Keratinocyte (primary cell): ENCODE measurements around the gene LTBP2. TPM values are rescaled to one million over a fixed set of nuclear protein-coding genes. Genes with fewer than 3 reads are reported as not detected.

Experiments used
- DNase-seq: peaks from one replicate; pipeline ENCODE4 v3.0.0-alpha.2; 2011; ENCODE audit warnings: low read depth, missing footprints, low spot score
- FAIRE-seq: peaks from 2 replicates; lab custom pipeline; 2011; peaks lifted over from hg19 to GRCh38; lab: Jason Lieb, UNC
- H2AFZ ChIP-seq: 2 replicates; pipeline ENCODE4 v1.6.0; 2012; ENCODE audit warnings: low read length, control low read depth, inconsistent platforms; ENCODE audit not compliant: control insufficient read depth
- H3K27ac ChIP-seq: 2 replicates; pipeline ENCODE4 v1.5.1; 2011; ENCODE audit warnings: low read length; ENCODE audit not compliant: control insufficient read depth, insufficient read depth
- H3K27me3 ChIP-seq: 3 replicates; pipeline ENCODE4 v1.6.0; 2011; ENCODE audit warnings: low read length; ENCODE audit not compliant: control insufficient read depth, insufficient read depth; ENCODE audit errors: extremely low read depth
- H3K36me3 ChIP-seq, 2 experiments: 2 replicates in 1 of 2; 3 replicates in 1 of 2; pipeline ENCODE4 v1.5.1; 2011; ENCODE audit warnings: low read length in 2 of 2, mild to moderate bottlenecking in 1 of 2; ENCODE audit not compliant: control insufficient read depth in 2 of 2, insufficient read depth in 2 of 2; ENCODE audit errors: extremely low read depth in 1 of 2
- H3K4me1 ChIP-seq: 3 replicates; pipeline ENCODE4 v1.5.1; 2011; ENCODE audit warnings: low read length; ENCODE audit not compliant: control insufficient read depth, insufficient read depth; ENCODE audit errors: extremely low read depth
- H3K4me2 ChIP-seq: 3 replicates; pipeline ENCODE4 v1.6.0; 2011; ENCODE audit warnings: low read depth, low read length; ENCODE audit not compliant: control insufficient read depth, insufficient read depth; ENCODE audit errors: extremely low read depth
- H3K4me3 ChIP-seq, 3 experiments: fragments of 200-600 bp in 1 of 3; sonication (generic) in 1 of 3; 2 replicates in 2 of 3; 3 replicates in 1 of 3; pipeline ENCODE4 v1.5.1; 2011 to 2016; ENCODE audit warnings: low read length in 3 of 3, mild to moderate bottlenecking in 3 of 3, control low read depth in 2 of 3, inconsistent platforms in 1 of 3, low read depth in 1 of 3, mixed read lengths in 1 of 3, mixed run types in 1 of 3, moderate library complexity in 1 of 3; ENCODE audit not compliant: control insufficient read depth in 2 of 3, insufficient read depth in 2 of 3; ENCODE audit errors: extremely low read depth in 1 of 3
- H3K79me2 ChIP-seq: 2 replicates; pipeline ENCODE4 v1.6.0; 2012; ENCODE audit warnings: low read length; ENCODE audit not compliant: control insufficient read depth, insufficient read depth
- H3K9ac ChIP-seq: 3 replicates; pipeline ENCODE4 v1.6.0; 2011; ENCODE audit warnings: low read length; ENCODE audit not compliant: control insufficient read depth, insufficient read depth; ENCODE audit errors: extremely low read depth
- H3K9me1 ChIP-seq: 3 replicates; pipeline ENCODE4 v1.6.0; 2011; ENCODE audit warnings: low read length; ENCODE audit not compliant: control insufficient read depth, insufficient read depth; ENCODE audit errors: extremely low read depth
- H3K9me3 ChIP-seq: 2 replicates; pipeline ENCODE4 v1.5.1; 2012; ENCODE audit warnings: low read depth, low read length; ENCODE audit not compliant: control insufficient read depth
- H4K20me1 ChIP-seq: 3 replicates; pipeline ENCODE4 v1.6.0; 2011; ENCODE audit warnings: low read length; ENCODE audit not compliant: control insufficient read depth, insufficient read depth; ENCODE audit errors: extremely low read depth
- CTCF ChIP-seq, 3 experiments: IDR thresholded peaks in 1 of 3; conservative IDR thresholded peaks in 1 of 3; optimal IDR thresholded peaks in 1 of 3; 2 replicates in 2 of 3; 3 replicates in 1 of 3; pipeline versions ENCODE3 to v1.5.1; 2011; ENCODE audit warnings: low read length in 3 of 3, mild to moderate bottlenecking in 3 of 3, moderate library complexity in 2 of 3, control low read depth in 1 of 3, inconsistent platforms in 1 of 3; ENCODE audit not compliant: insufficient read depth in 2 of 3; ENCODE audit errors: extremely low read depth in 1 of 3
- EZH2 ChIP-seq: IDR thresholded peaks from one replicate; pipeline ENCODE4 v1.6.1; 2012; ENCODE audit warnings: inconsistent platforms, mild to moderate bottlenecking, low read length, moderate library complexity
- dilution Hi-C: fragments of 300-500 bp; cut with MboI; formaldehyde crosslinking; loops from one replicate; pipeline ENCODE4 v1.7.0; 2020; ENCODE audit warnings: low sequenced_read_pairs; ENCODE audit not compliant: extremely low pct_ligation_motif_present
- polyA plus RNA-seq, 5 experiments: library from polyadenylated mRNA; depleted of rRNA in 3 of 5; stranded (reverse) in 3 of 5; stranded (forward) in 1 of 5; unstranded in 1 of 5; fragments of >200 nt; gene quantifications; 1 replicate in 1 of 5; 2 replicates in 3 of 5; 3 replicates in 1 of 5; pipeline versions ENCODE4 v1.2.1 to v1.2.3, GENCODE V29; 2011 to 2012; ENCODE audit warnings: missing spikeins in 2 of 5, low read depth in 1 of 5, low replicate concordance in 1 of 5

The LTBP2 gene
- polyA plus RNA-seq, 1 donor (not counting 4 experiments of a cell fraction or from before 2014, with no cell fraction given) = 23.9 TPM

GRCh38 chr14:74563233-74563585 lies 48.8 kb downstream of the LTBP2 start:
- dilution Hi-C loops = no loop called here
- Histone ChIP-seq H3K4me2 (peak overlapping the region; percentile 9), H3K9me3 (no peaks in the 10 kb centered on the region), H3K27me3 (no peaks in the 10 kb centered on the region), H3K36me3 (peaks cover 14% of the 10 kb centered on the region in 2 experiments), H4K20me1 (no peaks in the 10 kb centered on the region), H3K9me1 (no peaks in the 10 kb centered on the region), H3K4me3 (no peak overlapping the region), H3K27ac (no peak overlapping the region), H2AFZ (no peak overlapping the region), H3K4me1 (peaks cover 48% of the 10 kb centered on the region), H3K79me2 (peaks cover 44% of the 10 kb centered on the region), H3K9ac (no peak overlapping the region)
- TF ChIP-seq CTCF (optimal IDR thresholded peaks at IDR 0.05 in 1 of 3, IDR thresholded peaks at IDR 0.05 in 1 of 3, conservative IDR thresholded peaks at IDR 0.05 in 1 of 3; ENCODE audit: extremely low read depth in 1 of 3, insufficient read depth in 2 of 3, low read length in 3 of 3) (no peak), EZH2 (no peak)
- peak; percentile 32 for FAIRE-seq
- no peak for DNase-seq

DNA sequence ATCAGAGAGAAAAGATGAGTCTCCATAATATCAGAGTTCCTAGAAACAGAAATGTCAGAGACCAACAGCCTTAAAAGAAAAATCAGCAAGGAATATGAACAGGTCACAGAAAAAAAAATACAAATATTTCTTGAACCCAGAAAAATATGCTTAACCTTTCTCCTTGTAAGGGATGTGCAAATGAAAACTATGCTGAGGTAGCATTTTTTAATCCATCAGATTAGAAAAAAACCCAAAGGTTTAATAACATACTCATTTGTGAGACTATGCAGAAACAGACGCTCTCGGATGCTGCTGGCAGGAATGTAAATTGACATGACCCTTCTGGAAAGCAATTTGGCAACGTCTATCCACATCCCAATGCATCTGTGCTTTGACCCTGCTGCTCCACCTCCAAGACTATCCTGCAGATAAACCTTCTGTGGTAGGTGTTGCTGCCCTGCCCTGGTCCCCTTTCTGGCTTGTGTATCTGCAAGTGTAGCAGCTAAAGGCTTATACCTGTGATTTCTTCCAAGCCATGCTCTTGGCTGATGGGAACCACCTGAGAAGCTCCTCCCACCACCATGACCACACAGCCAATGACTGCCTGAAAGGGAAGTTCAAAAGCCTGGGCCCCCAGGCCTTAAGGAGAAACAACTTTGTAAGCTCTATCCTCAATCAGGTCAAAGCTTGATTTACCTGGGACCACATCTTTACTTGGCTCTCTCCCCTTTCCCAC lies 49.4 kb downstream of the LTBP2 start:
- peaks cover 42% of the 10 kb centered on the region for H3K79me2 ChIP-seq
- TF ChIP-seq CTCF (optimal IDR thresholded peaks at IDR 0.05 in 1 of 3, IDR thresholded peaks at IDR 0.05 in 1 of 3, conservative IDR thresholded peaks at IDR 0.05 in 1 of 3; ENCODE audit: extremely low read depth in 1 of 3, insufficient read depth in 2 of 3, low read length in 3 of 3) (peak; percentile 3 to 25 (median 13)), EZH2 (no peak)
- dilution Hi-C loops = no loop called here
- H4K20me1 ChIP-seq = no peaks in the 10 kb centered on the region
- DNase-seq (no peak), FAIRE-seq (peak; percentile 48)
- peaks cover 13 to 14% of the 10 kb centered on the region in 2 experiments for H3K36me3 ChIP-seq
- H3K4me1 ChIP-seq = peaks cover 43% of the 10 kb centered on the region
- H3K9me3 ChIP-seq = no peaks in the 10 kb centered on the region
- no peak overlapping the region for H3K27ac ChIP-seq
- no peak overlapping the region for H3K9ac ChIP-seq
- H3K27me3 ChIP-seq = no peaks in the 10 kb centered on the region
- no peak overlapping the region for H2AFZ ChIP-seq
- peak overlapping the region; percentile 9 for H3K4me2 ChIP-seq
- no peaks in the 10 kb centered on the region for H3K9me1 ChIP-seq
- H3K4me3 ChIP-seq = no peak overlapping the region
